ENCODE data around the gene RNASE1. TPM values are rescaled to one million over a fixed set of nuclear protein-coding genes. Genes with fewer than 3 reads are reported as not detected.
"Not testable (repeated sequence)": the region's sequence is repeated elsewhere in the genome, so short reads cannot be mapped to it uniquely, and the experiment has no call there.

Gene RNASE1
- total RNA-seq, 1 experiment from 2014 or later = not detected

DNA sequence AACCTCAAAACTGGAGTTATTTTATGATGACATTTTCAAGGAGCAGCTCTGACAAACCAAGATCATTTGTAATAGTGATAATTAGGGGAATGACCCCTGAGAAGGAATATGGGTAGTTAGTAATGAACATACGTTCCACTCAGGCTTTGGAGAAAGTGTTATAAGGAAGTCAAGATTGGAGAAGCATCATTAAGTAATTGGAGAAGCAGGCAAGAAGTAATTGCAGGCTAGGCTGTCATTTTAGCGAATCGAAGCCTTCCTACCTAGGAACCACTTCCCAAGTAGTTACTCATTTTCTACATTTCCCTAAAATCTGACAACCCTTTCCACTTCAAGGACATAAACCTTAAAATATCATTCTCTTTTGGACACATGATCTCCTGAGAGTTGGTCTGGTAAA lies 33.2 kb downstream of the RNASE1 start:
- CTCF ChIA-PET = no interaction called here
- TF ChIP-seq, protein P1, sequence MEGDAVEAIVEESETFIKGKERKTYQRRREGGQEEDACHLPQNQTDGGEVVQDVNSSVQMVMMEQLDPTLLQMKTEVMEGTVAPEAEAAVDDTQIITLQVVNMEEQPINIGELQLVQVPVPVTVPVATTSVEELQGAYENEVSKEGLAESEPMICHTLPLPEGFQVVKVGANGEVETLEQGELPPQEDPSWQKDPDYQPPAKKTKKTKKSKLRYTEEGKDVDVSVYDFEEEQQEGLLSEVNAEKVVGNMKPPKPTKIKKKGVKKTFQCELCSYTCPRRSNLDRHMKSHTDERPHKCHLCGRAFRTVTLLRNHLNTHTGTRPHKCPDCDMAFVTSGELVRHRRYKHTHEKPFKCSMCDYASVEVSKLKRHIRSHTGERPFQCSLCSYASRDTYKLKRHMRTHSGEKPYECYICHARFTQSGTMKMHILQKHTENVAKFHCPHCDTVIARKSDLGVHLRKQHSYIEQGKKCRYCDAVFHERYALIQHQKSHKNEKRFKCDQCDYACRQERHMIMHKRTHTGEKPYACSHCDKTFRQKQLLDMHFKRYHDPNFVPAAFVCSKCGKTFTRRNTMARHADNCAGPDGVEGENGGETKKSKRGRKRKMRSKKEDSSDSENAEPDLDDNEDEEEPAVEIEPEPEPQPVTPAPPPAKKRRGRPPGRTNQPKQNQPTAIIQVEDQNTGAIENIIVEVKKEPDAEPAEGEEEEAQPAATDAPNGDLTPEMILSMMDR (IDR thresholded peaks at IDR 0.05; ENCODE audit: unreplicated experiment) = no peak
- no peak for DNase-seq (ENCODE audit: unreplicated experiment)
- intact Hi-C loops (cut with micrococcal nuclease) = no loop called here
- no TSS peak for BruUV-seq (replicated peaks)
- H3K36me3 Mint-ChIP-seq (ENCODE audit: insufficient read depth, unreplicated experiment) = peaks cover 6% of the 10 kb centered on the region
- H3K27me3 Mint-ChIP-seq (ENCODE audit: insufficient read depth, unreplicated experiment) = peaks cover 30% of the 10 kb centered on the region
- no peaks in the 10 kb centered on the region for H3K9me3 Mint-ChIP-seq (ENCODE audit: unreplicated experiment)
- no peak overlapping the region for H3K27ac Mint-ChIP-seq (ENCODE audit: low read depth, unreplicated experiment)
- no peak overlapping the region for H3K4me3 Mint-ChIP-seq (ENCODE audit: unreplicated experiment)
- no peaks in the 10 kb centered on the region for H3K4me1 Mint-ChIP-seq (ENCODE audit: insufficient read depth, unreplicated experiment)
- POLR2A ChIA-PET = no interaction called here

DNA sequence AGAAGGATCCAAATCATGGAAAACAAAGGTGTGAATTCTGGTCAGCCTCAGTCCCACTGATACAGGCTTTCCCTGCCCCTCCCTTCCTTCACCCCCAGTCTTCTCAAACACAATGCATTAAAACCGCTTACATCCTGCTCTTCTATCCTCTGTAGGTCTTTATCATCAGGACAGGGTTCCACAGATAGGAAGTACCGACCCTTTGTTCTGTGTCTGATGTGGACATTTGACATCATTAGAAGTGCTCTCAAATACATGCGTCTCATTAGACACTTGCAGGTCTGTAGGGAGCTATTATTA lies 34.1 kb downstream of the RNASE1 start:
- BruUV-seq (replicated peaks) = no TSS peak
- POLR2A ChIA-PET = no interaction called here
- intact Hi-C loops (cut with micrococcal nuclease) = no loop called here
- CTCF ChIA-PET = no interaction called here
- H3K4me3 Mint-ChIP-seq (ENCODE audit: unreplicated experiment) = no peak overlapping the region
- no peak for DNase-seq (ENCODE audit: unreplicated experiment)
- no peaks in the 10 kb centered on the region for H3K9me3 Mint-ChIP-seq (ENCODE audit: unreplicated experiment)
- H3K4me1 Mint-ChIP-seq (ENCODE audit: insufficient read depth, unreplicated experiment) = no peaks in the 10 kb centered on the region
- H3K27ac Mint-ChIP-seq (ENCODE audit: low read depth, unreplicated experiment) = no peak overlapping the region
- peaks cover 6% of the 10 kb centered on the region for H3K36me3 Mint-ChIP-seq (ENCODE audit: insufficient read depth, unreplicated experiment)
- TF ChIP-seq, protein P1 (IDR thresholded peaks at IDR 0.05; ENCODE audit: unreplicated experiment) = no peak
- peaks cover 30% of the 10 kb centered on the region for H3K27me3 Mint-ChIP-seq (ENCODE audit: insufficient read depth, unreplicated experiment)

DNA sequence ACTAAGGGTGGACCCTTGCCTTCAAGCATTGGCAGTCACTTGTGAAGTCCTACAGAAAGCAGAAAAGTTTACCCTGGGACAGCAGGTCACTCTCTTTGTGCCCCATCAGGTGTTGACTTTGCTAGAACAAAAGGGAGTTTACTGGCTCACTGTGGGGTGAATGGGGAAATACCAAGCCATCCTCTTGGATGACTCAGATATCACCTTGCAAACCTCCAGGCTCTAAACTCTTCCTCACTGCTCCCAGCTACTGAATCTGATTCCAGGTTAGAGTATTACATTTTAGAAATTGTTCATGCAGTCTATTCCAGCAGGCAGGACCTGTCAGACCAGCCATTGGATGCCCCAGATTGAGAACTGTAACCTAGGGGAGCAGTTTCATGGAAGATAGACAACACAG lies 41.7 kb downstream of the RNASE1 start:
- Mint-ChIP-seq H3K36me3 (ENCODE audit: insufficient read depth, unreplicated experiment) (peaks cover 4% of the 10 kb centered on the region), H3K27me3 (ENCODE audit: insufficient read depth, unreplicated experiment) (no peaks in the 10 kb centered on the region), H3K9me3 (ENCODE audit: unreplicated experiment) (no peaks in the 10 kb centered on the region), H3K27ac (ENCODE audit: low read depth, unreplicated experiment) (no peak overlapping the region), H3K4me1 (ENCODE audit: insufficient read depth, unreplicated experiment) (no peaks in the 10 kb centered on the region), H3K4me3 (ENCODE audit: unreplicated experiment) (no peak overlapping the region)
- DNase-seq (ENCODE audit: unreplicated experiment) = no peak
- intact Hi-C loops (cut with micrococcal nuclease) = no loop called here
- POLR2A ChIA-PET = no interaction called here
- TF ChIP-seq, protein P1 (IDR thresholded peaks at IDR 0.05; ENCODE audit: unreplicated experiment) = no peak
- CTCF ChIA-PET = no interaction called here
- BruUV-seq (replicated peaks) = no TSS peak

DNA sequence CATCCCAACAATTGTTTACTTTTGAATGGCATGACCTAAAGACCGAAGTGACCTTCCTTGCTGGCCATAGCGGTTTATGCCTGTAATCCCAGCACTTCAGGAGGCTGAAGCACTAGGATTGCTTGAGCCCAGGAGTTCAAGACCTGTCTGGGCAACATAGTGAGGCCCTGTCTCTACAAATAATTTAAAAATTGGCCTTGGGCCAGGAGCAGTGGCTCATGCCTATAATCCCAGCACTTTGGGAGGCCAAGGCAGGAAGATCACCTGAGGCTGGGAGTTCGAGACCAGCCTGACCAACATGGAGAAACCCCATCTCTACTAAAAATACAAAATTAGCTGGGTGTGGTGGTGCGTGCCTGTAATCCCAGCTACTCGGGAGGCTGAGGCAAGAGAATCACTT lies 43.2 kb downstream of the RNASE1 start:
- H3K4me3 Mint-ChIP-seq (ENCODE audit: unreplicated experiment); H3K9me3 Mint-ChIP-seq (ENCODE audit: unreplicated experiment); DNase-seq (ENCODE audit: unreplicated experiment); BruUV-seq (replicated peaks); intact Hi-C loops (cut with micrococcal nuclease); CTCF ChIA-PET; H3K27ac Mint-ChIP-seq (ENCODE audit: low read depth, unreplicated experiment); H3K4me1 Mint-ChIP-seq (ENCODE audit: insufficient read depth, unreplicated experiment); H3K36me3 Mint-ChIP-seq (ENCODE audit: insufficient read depth, unreplicated experiment); H3K27me3 Mint-ChIP-seq (ENCODE audit: insufficient read depth, unreplicated experiment): not testable (repeated sequence)
- POLR2A ChIA-PET = interaction anchor here (0.6 kb wide), 1 partner anchor 131 kb away, joined by 3 read pairs; no protein-coding TSS in a partner anchor

DNA sequence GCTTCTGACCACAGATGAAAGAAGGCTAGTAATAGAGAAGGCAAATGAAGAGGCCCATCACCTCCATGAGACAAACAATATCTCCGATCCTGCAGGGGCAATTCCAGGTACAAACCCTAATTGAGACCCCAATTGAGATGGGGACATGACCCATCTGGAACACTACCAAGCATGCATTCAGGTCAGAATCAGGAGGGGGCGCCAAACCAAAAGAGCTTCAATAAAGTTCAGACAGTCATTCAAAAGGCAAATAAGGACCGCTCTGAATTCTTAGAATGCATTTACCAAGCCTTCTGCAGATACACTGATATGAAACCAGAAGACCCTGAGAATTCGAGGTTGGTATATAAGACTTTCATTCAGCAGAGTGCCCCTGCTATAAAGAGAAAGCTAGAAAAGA lies 44.7 kb downstream of the RNASE1 start:
- no peaks in the 10 kb centered on the region for H3K27me3 Mint-ChIP-seq (ENCODE audit: insufficient read depth, unreplicated experiment)
- CTCF ChIA-PET = interaction anchor here (0.6 to 1.4 kb wide), 2 partner anchors 283 to 311 kb away, joined by 3 to 4 read pairs; no protein-coding TSS in a partner anchor
- intact Hi-C loops (cut with micrococcal nuclease) = no loop called here
- DNase-seq (ENCODE audit: unreplicated experiment) = no peak
- no peaks in the 10 kb centered on the region for H3K4me1 Mint-ChIP-seq (ENCODE audit: insufficient read depth, unreplicated experiment)
- H3K4me3 Mint-ChIP-seq (ENCODE audit: unreplicated experiment) = no peak overlapping the region
- TF ChIP-seq, protein P1 (IDR thresholded peaks at IDR 0.05; ENCODE audit: unreplicated experiment) = no peak
- POLR2A ChIA-PET = no interaction called here
- H3K27ac Mint-ChIP-seq (ENCODE audit: low read depth, unreplicated experiment) = no peak overlapping the region
- H3K36me3 Mint-ChIP-seq (ENCODE audit: insufficient read depth, unreplicated experiment) = no peaks in the 10 kb centered on the region
- BruUV-seq (replicated peaks) = no TSS peak
- H3K9me3 Mint-ChIP-seq (ENCODE audit: unreplicated experiment) = no peaks in the 10 kb centered on the region
